ENCODE measurements around the gene THSD8.
A peak's percentile ranks its signal among the peaks of the same experiment; 100 is the strongest.

The THSD8 gene

DNA sequence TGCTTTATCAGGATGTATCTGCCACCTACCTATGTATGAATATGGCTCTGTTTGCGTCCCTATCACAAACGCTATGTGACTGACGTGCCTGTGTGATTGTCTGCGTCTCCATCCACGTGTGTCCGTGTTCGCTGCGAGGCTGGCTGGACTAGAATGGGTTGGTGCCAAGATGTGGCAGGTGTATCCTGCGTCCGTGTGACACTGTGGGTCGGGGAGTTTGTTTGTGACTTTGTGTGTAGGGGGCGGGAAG lies 19.8 kb upstream of the THSD8 start:
- Histone ChIP-seq H3K4me1 (ENCODE audit: control insufficient read depth, insufficient read depth, low read length) (peaks cover 66% of the 10 kb centered on the region), H3K9me3 (ENCODE audit: control insufficient read depth in 2 of 2, low read length in 2 of 2) (no peaks in the 10 kb centered on the region), H3K27ac (ENCODE audit: low read length) (peak overlapping the region; percentile 100), H3K9ac (ENCODE audit: low read length in 2 of 2) (peak overlapping the region; percentile 74 to 94), H3K4me3 (ENCODE audit: low read length in 2 of 2) (peak overlapping the region; percentile 33 to 78), H3K36me3 (ENCODE audit: control insufficient read depth in 2 of 2, insufficient read depth in 2 of 2, low read length in 2 of 2) (no peaks in the 10 kb centered on the region), H3K27me3 (ENCODE audit: control insufficient read depth in 1 of 2, insufficient read depth in 2 of 2, low read length in 2 of 2) (no peaks in the 10 kb centered on the region)

DNA sequence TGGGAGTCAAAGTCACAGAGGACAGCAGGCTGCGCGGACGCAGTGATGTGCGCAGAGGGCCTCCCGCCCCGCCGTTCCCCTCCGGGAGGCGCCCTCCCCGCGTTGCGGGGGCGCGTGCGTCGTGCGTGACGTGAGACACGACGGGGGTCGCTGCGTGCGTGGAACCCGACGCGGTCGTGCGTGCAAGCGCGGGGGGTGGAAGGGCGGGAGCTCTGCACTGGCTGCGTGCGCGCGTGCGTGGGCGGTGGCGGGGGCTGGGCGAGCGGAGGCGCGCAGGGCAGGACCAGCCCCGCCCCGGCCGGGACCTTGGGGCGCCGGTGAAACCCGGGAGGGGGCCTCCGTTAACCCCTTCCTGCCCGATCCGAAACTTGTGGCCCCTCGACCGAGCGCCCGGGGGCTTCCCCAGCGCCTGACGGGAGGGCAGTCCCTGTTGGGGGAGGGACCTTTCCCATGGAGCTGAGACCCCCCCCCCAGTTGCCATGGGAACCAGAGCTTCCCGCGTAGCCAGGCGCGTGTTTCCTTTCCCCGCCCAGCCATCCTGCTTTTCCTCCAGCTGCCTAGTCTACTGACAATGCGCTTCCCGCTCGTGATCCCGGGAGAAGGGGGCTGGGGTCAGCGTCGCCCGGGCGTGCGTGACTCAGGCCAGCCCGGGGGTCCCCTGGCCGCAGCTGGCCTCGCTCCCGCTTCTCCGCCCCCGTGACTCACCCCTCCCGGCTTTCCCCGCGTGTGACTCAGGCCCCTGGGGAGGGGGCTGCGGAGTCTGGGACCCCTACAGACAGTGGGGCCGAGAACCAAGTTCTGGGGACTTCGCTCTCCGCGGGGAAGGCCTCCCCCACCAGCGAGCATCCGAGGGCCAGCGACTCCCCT lies 19.2 kb upstream of the THSD8 start:
- H3K4me3 ChIP-seq (ENCODE audit: low read length in 2 of 2), result peak overlapping the region; percentile 33 to 78
- H3K27me3 ChIP-seq (ENCODE audit: control insufficient read depth in 1 of 2, insufficient read depth in 2 of 2, low read length in 2 of 2), result no peaks in the 10 kb centered on the region
- peak overlapping the region; percentile 100 for H3K27ac ChIP-seq (ENCODE audit: low read length)

DNA sequence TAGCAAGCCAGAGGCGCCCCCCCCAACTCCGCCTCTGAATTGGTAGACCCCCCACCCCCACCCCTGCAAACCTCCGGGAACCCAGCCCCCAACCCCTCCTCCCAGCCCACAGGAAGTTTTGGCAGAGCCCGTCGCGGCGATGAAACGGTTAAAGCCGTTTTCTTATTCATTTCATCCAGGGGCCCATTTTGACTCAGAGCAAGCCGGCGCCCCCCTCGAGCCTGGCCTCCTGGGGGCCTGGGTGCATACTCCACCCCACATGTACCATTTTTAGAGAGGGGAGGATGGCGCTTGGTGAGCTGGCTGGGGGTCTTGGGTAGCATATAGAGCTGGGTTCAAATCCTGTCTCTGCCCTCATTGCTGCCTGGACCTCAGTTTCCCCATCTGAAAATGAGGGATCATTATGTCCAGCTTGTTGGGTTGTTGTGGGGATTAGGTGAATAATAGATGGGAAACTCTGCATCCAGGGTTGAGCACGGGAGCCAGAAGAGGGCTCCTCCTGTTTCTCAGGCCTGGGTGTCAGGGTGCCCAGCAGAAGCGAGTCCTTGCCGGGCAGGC lies 18.5 kb upstream of the THSD8 start:
- Histone ChIP-seq H3K4me1 (ENCODE audit: control insufficient read depth, insufficient read depth, low read length) (peaks cover 58% of the 10 kb centered on the region), H3K36me3 (ENCODE audit: control insufficient read depth in 2 of 2, insufficient read depth in 2 of 2, low read length in 2 of 2) (no peaks in the 10 kb centered on the region), H3K27me3 (ENCODE audit: control insufficient read depth in 1 of 2, insufficient read depth in 2 of 2, low read length in 2 of 2) (no peaks in the 10 kb centered on the region), H3K27ac (ENCODE audit: low read length) (peak overlapping the region; percentile 100), H3K9me3 (ENCODE audit: control insufficient read depth in 2 of 2, low read length in 2 of 2) (no peaks in the 10 kb centered on the region), H3K4me3 (ENCODE audit: low read length in 2 of 2) (peak overlapping the region in 1 of 2 donors; percentile 78), H3K9ac (ENCODE audit: low read length in 2 of 2) (peak overlapping the region in 1 of 2 donors; percentile 74)

More for the DNA sequence above, 19.2 kb upstream of the THSD8 start:
- Histone ChIP-seq H3K4me1 (ENCODE audit: control insufficient read depth, insufficient read depth, low read length) (peaks cover 60% of the 10 kb centered on the region), H3K9me3 (ENCODE audit: control insufficient read depth in 2 of 2, low read length in 2 of 2) (no peaks in the 10 kb centered on the region), H3K9ac (ENCODE audit: low read length in 2 of 2) (peak overlapping the region; percentile 74 to 94), H3K36me3 (ENCODE audit: control insufficient read depth in 2 of 2, insufficient read depth in 2 of 2, low read length in 2 of 2) (no peaks in the 10 kb centered on the region)

DNA sequence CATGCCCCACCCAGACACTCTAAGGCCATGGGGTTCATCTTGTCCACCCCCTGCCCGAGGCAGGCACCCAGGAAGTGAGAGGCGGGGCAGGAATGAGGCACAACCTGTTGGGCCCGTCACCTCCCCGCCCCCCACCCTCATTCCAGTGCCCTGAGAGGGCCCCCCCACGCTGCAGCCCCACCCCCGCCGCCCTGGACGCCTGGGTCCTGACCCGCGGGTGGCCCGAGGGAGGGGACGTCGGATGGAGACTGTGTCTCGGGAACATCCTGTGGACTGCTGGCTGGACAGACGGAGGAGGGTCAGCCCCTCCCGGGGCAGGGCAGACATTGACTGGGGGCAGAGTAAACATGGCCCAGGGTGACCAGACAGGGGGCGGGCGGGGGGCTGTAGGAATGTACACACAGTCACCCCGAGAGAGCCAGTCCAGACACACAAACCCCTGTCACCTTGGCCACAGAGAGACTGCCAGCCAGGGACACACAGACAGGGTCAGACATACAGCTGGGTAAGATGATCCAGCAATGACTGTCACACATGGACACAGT lies 17.9 kb upstream of the THSD8 start:
- Histone ChIP-seq H3K9me3 (ENCODE audit: control insufficient read depth in 2 of 2, low read length in 2 of 2) (no peaks in the 10 kb centered on the region), H3K4me1 (ENCODE audit: control insufficient read depth, insufficient read depth, low read length) (peaks cover 58% of the 10 kb centered on the region), H3K36me3 (ENCODE audit: control insufficient read depth in 2 of 2, insufficient read depth in 2 of 2, low read length in 2 of 2) (no peaks in the 10 kb centered on the region), H3K27me3 (ENCODE audit: control insufficient read depth in 1 of 2, insufficient read depth in 2 of 2, low read length in 2 of 2) (no peaks in the 10 kb centered on the region), H3K27ac (ENCODE audit: low read length) (peak overlapping the region; percentile 100), H3K4me3 (ENCODE audit: low read length in 2 of 2) (peak overlapping the region in 1 of 2 donors; percentile 8), H3K9ac (ENCODE audit: low read length in 2 of 2) (peak overlapping the region in 1 of 2 donors; percentile 74)

DNA sequence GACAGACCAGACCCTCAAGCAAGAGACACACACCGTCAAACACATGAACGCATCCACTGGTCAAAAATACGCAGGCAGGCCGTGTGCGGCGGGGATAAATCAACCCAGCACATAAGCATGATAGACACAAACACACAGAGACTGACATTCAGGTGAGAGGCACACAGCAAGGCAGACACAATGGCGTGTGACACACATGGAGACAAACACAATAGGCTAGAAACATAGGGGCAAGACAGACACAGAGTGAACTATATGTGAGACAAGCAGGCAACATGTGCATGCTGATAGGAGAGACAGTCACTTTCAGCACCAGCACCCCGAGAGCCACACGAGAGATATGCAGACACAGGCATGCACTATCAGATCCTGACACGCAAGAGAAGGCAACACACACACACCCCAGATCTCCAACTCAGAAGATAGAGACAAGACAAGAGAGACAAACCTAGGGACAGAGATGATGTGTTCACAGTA lies 17.4 kb upstream of the THSD8 start:
- H3K9me3 ChIP-seq (ENCODE audit: control insufficient read depth in 2 of 2, low read length in 2 of 2), result no peaks in the 10 kb centered on the region
- H3K27ac ChIP-seq (ENCODE audit: low read length), result peak overlapping the region; percentile 100
- peak overlapping the region in 1 of 2 donors; percentile 8 for H3K4me3 ChIP-seq (ENCODE audit: low read length in 2 of 2)
- H3K27me3 ChIP-seq (ENCODE audit: control insufficient read depth in 1 of 2, insufficient read depth in 2 of 2, low read length in 2 of 2), result no peaks in the 10 kb centered on the region
- H3K9ac ChIP-seq (ENCODE audit: low read length in 2 of 2), result no peak overlapping the region
- no peaks in the 10 kb centered on the region for H3K36me3 ChIP-seq (ENCODE audit: control insufficient read depth in 2 of 2, insufficient read depth in 2 of 2, low read length in 2 of 2)
- H3K4me1 ChIP-seq (ENCODE audit: control insufficient read depth, insufficient read depth, low read length), result peaks cover 58% of the 10 kb centered on the region

DNA sequence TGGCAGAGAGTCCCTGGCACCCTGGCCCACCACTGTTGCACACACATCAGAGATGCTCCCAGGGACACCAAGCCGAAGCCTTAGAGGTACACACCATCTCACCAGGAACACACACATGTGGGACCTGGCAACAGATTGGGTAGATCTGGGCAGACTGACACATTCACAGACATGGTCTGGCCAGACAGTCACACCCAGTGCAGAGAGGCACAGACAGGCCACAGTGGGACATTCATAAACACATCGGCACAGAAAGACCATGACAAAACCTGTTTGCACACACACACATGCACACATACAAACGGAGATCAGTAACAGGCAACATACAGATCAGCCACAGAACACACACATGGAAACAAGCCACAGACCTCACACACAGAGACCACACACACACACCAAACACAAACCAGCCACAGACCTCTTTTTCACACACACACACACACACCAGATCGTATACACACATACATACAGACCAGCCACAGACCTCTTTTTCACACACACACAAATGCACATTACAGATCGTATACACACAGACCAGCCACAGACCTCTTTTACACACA lies 16.9 kb upstream of the THSD8 start:
- H3K4me1 ChIP-seq (ENCODE audit: control insufficient read depth, insufficient read depth, low read length), result peaks cover 57% of the 10 kb centered on the region

DNA sequence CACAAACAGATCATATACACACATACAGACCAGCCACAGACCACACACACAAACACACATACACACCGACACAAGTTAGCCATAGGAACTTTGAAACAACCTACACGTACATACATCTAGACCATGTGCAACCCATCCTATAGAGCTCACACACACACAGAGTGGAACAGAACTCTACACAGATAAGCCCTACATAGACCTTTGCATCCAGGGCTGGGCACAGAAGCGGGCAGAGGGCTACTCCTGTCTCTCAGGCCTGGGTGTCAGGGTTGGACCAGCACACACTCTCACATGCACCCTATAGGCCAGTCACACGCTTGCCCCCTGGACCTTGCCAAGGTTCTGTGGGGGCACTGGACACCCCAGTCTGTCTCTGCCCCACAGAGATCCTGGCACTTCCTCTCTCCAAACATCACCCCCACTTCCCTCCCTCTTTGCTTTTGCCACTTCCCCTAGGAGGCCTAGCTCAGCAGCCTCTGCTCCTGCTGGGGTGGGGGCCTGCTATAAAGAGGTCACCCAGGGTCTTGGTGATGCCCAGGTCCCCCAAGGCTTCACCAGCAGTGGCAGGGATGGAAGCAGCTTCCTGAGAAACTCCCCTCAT lies 16.3 kb upstream of the THSD8 start:
- H3K4me1 ChIP-seq (ENCODE audit: control insufficient read depth, insufficient read depth, low read length), result peaks cover 63% of the 10 kb centered on the region

More for the DNA sequence above, 16.9 kb upstream of the THSD8 start:
- Histone ChIP-seq H3K36me3 (ENCODE audit: control insufficient read depth in 2 of 2, insufficient read depth in 2 of 2, low read length in 2 of 2) (no peaks in the 10 kb centered on the region), H3K9me3 (ENCODE audit: control insufficient read depth in 2 of 2, low read length in 2 of 2) (no peaks in the 10 kb centered on the region), H3K4me3 (ENCODE audit: low read length in 2 of 2) (peak overlapping the region in 1 of 2 donors; percentile 15), H3K27ac (ENCODE audit: low read length) (peak overlapping the region; percentile 100), H3K9ac (ENCODE audit: low read length in 2 of 2) (no peak overlapping the region), H3K27me3 (ENCODE audit: control insufficient read depth in 1 of 2, insufficient read depth in 2 of 2, low read length in 2 of 2) (no peaks in the 10 kb centered on the region)

DNA sequence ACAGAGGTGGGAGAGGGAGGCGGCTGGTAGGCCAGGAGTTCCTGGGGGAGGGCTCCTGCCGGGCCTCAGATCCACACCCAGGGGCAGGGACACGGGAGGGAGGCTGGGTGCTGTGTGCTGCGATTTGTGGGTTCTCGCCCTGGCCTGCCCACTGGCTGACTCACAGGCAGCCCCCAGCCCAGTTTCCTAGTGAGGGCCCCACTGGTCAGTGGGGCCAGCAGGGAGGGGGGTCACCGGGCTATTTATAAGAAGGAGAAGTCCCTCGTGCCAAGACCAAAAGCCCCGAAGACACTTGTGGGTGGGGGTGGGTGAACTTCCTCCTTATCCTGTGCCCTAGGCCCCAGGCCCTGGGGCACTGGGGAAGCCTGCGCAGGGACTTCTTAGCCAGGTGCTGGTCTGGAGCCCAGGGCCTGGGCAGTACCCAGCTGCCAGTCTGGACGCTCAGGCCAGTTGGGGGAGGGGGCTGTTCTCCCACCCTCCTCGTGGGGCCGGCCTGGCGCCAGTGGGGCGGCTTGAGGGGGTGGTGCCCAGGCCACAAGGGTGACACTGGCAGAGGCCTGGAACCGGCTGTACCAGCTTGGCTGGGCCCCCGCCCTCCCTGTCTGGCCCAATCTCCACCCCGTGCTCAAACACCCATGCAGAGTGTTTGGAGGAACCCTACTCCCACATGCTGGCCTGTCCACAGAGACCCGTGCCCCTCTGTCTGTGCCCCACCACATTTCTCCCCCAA lies 15.6 kb upstream of the THSD8 start:
- Histone ChIP-seq H3K4me1 (ENCODE audit: control insufficient read depth, insufficient read depth, low read length) (peaks cover 69% of the 10 kb centered on the region), H3K9ac (ENCODE audit: low read length in 2 of 2) (no peak overlapping the region)

More for the DNA sequence above, 16.3 kb upstream of the THSD8 start:
- peak overlapping the region in 1 of 2 donors; percentile 15 for H3K4me3 ChIP-seq (ENCODE audit: low read length in 2 of 2)
- peak overlapping the region; percentile 100 for H3K27ac ChIP-seq (ENCODE audit: low read length)
- H3K36me3 ChIP-seq (ENCODE audit: control insufficient read depth in 2 of 2, insufficient read depth in 2 of 2, low read length in 2 of 2), result no peaks in the 10 kb centered on the region
- H3K9ac ChIP-seq (ENCODE audit: low read length in 2 of 2), result no peak overlapping the region
- no peaks in the 10 kb centered on the region for H3K9me3 ChIP-seq (ENCODE audit: control insufficient read depth in 2 of 2, low read length in 2 of 2)
- H3K27me3 ChIP-seq (ENCODE audit: control insufficient read depth in 1 of 2, insufficient read depth in 2 of 2, low read length in 2 of 2), result no peaks in the 10 kb centered on the region

DNA sequence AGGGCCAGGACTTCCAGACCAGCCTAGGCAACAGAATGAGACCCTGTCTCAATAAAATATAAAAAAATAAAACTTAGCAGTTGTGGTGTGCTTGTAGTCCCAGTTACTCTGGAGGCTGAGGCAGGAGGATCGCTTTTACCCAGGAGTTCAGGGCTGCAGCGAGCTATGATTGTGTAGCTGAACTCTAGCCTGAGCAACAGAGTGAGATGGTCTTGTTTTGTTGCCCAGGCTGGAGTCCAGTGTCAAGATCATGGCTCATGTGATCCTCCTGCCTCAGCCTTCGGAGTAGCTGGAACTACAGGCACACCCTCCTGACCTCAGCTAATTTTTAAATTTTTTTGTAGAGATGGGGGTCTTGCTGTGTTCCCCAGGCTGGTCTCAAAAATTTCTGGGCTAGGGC lies 14.9 kb upstream of the THSD8 start:
- Histone ChIP-seq H3K27ac (ENCODE audit: low read length) (peak overlapping the region; percentile 100), H3K9ac (ENCODE audit: low read length in 2 of 2) (no peak overlapping the region), H3K27me3 (ENCODE audit: control insufficient read depth in 1 of 2, insufficient read depth in 2 of 2, low read length in 2 of 2) (no peaks in the 10 kb centered on the region), H3K9me3 (ENCODE audit: control insufficient read depth in 2 of 2, low read length in 2 of 2) (no peaks in the 10 kb centered on the region), H3K36me3 (ENCODE audit: control insufficient read depth in 2 of 2, insufficient read depth in 2 of 2, low read length in 2 of 2) (no peaks in the 10 kb centered on the region), H3K4me1 (ENCODE audit: control insufficient read depth, insufficient read depth, low read length) (peaks cover 64% of the 10 kb centered on the region), H3K4me3 (ENCODE audit: low read length in 2 of 2) (no peak overlapping the region)

More for the DNA sequence above, 15.6 kb upstream of the THSD8 start:
- no peaks in the 10 kb centered on the region for H3K36me3 ChIP-seq (ENCODE audit: control insufficient read depth in 2 of 2, insufficient read depth in 2 of 2, low read length in 2 of 2)
- H3K27me3 ChIP-seq (ENCODE audit: control insufficient read depth in 1 of 2, insufficient read depth in 2 of 2, low read length in 2 of 2), result no peaks in the 10 kb centered on the region
- H3K9me3 ChIP-seq (ENCODE audit: control insufficient read depth in 2 of 2, low read length in 2 of 2), result no peaks in the 10 kb centered on the region
- H3K4me3 ChIP-seq (ENCODE audit: low read length in 2 of 2), result no peak overlapping the region
- peak overlapping the region; percentile 100 for H3K27ac ChIP-seq (ENCODE audit: low read length)

DNA sequence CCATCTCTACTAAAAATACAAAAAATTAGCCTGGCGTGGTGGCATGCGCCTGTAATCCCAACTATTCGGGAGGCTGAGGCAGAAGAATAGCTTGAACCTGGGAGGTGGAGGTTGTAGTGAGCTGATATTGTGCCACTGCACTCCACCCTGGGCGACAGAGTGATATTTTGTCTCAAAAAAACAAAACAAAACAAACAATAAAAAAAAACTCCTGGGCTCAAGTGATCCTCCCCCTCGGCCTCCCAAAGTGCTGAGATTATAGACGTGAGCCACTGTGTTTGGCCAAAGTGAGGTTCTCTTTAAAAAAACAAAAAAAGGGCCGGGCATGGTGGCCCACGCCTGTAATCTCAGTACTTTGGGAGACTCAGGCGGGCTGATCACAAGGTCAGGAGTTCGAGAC lies 14.4 kb upstream of the THSD8 start:
- Histone ChIP-seq H3K36me3 (ENCODE audit: control insufficient read depth in 2 of 2, insufficient read depth in 2 of 2, low read length in 2 of 2) (peaks cover 0 to 2% of the 10 kb centered on the region in 2 donors), H3K27me3 (ENCODE audit: control insufficient read depth in 1 of 2, insufficient read depth in 2 of 2, low read length in 2 of 2) (no peaks in the 10 kb centered on the region), H3K9me3 (ENCODE audit: control insufficient read depth in 2 of 2, low read length in 2 of 2) (no peaks in the 10 kb centered on the region), H3K4me3 (ENCODE audit: low read length in 2 of 2) (no peak overlapping the region), H3K27ac (ENCODE audit: low read length) (peak overlapping the region; percentile 100), H3K9ac (ENCODE audit: low read length in 2 of 2) (no peak overlapping the region), H3K4me1 (ENCODE audit: control insufficient read depth, insufficient read depth, low read length) (peaks cover 62% of the 10 kb centered on the region)
